Gastroesophageal sphincter (tissue), 4 donors: ENCODE data around the gene MCTP1. TPM values are rescaled to one million over a fixed set of nuclear protein-coding genes. Genes with fewer than 3 reads are reported as not detected.

Source experiments
- ATAC-seq: fragments of 150-250 bp; one replicate; pipeline ENCODE4 v1.9.1; 2016; ENCODE audit warnings: mild to moderate bottlenecking, moderate library complexity
- H3K27ac ChIP-seq, 4 donors: fragments of 200-600 bp; sonication (generic) in 3 of 4; 1 replicate in 3 of 4; 2 replicates in 1 of 4; pipeline ENCODE4 v1.5.1; 2016 to 2019
- H3K27me3 ChIP-seq: fragments of 200-600 bp; sonication (generic); one replicate; pipeline ENCODE4 v1.5.1; 2019
- H3K36me3 ChIP-seq, 2 donors: fragments of 200-600 bp; sonication (generic); one replicate each; pipeline ENCODE4 v1.5.1; 2019; ENCODE audit warnings: control low read depth in 1 of 2
- H3K4me1 ChIP-seq, 3 donors: fragments of 200-600 bp; sonication (generic); 1 replicate in 2 of 3; 2 replicates in 1 of 3; pipeline ENCODE4 v1.5.1; 2016 to 2019; ENCODE audit warnings: control low read depth in 2 of 3
- H3K4me3 ChIP-seq, 2 donors: fragments of 200-600 bp; sonication (generic); one replicate each; pipeline ENCODE4 v1.5.1; 2019; ENCODE audit warnings: mild to moderate bottlenecking in 1 of 2, moderate library complexity in 1 of 2
- H3K9me3 ChIP-seq, 3 donors: fragments of 200-600 bp; sonication (generic); one replicate each; pipeline ENCODE4 v1.5.1; 2017 to 2019; ENCODE audit warnings: control low read depth in 2 of 3
- CTCF ChIP-seq, 4 experiments: fragments of 200-600 bp in 2 of 4; fragments of 450-650 bp in 2 of 4; sonication (generic) in 1 of 4; IDR thresholded peaks; one replicate each; pipeline ENCODE4 v1.5.1; 2017 to 2019; ENCODE audit warnings: antibody characterized with exemption in 4 of 4, mild to moderate bottlenecking in 2 of 4, moderate library complexity in 2 of 4
- EP300 ChIP-seq: sonication (generic); formaldehyde crosslinking; IDR thresholded peaks from one replicate; pipeline ENCODE4 v1.6.1; 2017; ENCODE audit warnings: antibody characterized with exemption, mild to moderate bottlenecking
- POLR2A ChIP-seq, 2 donors: fragments of 450-650 bp; IDR thresholded peaks; one replicate each; pipeline ENCODE4 v1.6.1; 2017; ENCODE audit warnings: antibody characterized with exemption in 2 of 2, mild to moderate bottlenecking in 2 of 2, moderate library complexity in 1 of 2
- POLR2AphosphoS5 ChIP-seq: sonication (generic); formaldehyde crosslinking; IDR thresholded peaks from one replicate; pipeline ENCODE4 v1.6.1; 2017; ENCODE audit warnings: antibody characterized with exemption
- WGBS, 2 donors: methylation state at CpG; one replicate each; pipeline ENCODE4 v1.1.5; 2018; ENCODE audit warnings: low coverage in 1 of 2; 5-methylcytosine and 5-hydroxymethylcytosine counted together
- total RNA-seq, 4 donors: library from RNA; depleted of rRNA; stranded (reverse); fragments of >200 nt; gene quantifications; one replicate each; pipeline ENCODE4 v1.1.0, GENCODE V29; 2016

Gene MCTP1
- total RNA-seq, 4 donors from 2014 or later, result 13.5 to 57.6 (median 21.9) TPM

GRCh38 chr5:95317085-95317484, 32.2 kb upstream of the MCTP1 start:
- TF ChIP-seq POLR2AphosphoS5, result no peak
- no peak for TF ChIP-seq EP300
- TF ChIP-seq POLR2A (IDR thresholded peaks at IDR 0.05), result no peak
- TF ChIP-seq CTCF (IDR thresholded peaks at IDR 0.05), result no peak
- no peaks in the 10 kb centered on the region for H3K4me1 ChIP-seq
- H3K27me3 ChIP-seq, result no peaks in the 10 kb centered on the region
- 72 to 85% methylated on average over 2 of the region's 2 CpGs for WGBS, 2 donors
- no peak overlapping the region for H3K4me3 ChIP-seq
- no peak for ATAC-seq
- no peaks in the 10 kb centered on the region for H3K36me3 ChIP-seq
- H3K27ac ChIP-seq, result no peak overlapping the region
- H3K9me3 ChIP-seq, result no peaks in the 10 kb centered on the region

DNA sequence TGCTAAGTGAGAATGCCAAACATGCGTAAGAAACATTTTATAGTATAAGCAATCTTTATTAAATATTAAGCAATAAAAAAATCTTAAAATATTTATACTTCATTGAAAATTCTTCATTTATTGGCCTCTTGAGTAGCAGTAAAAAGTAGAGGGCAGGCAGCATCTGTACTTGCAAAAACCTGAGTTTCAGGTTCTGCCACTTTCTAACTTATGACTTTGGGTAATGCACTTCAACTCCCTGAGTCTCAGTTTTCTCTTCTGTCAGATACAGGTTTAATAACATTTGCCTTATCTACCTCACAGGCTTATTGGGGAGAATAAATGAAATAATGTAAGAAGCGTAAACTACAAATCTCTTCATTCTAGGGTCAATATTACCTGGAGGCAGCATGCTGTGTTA, 19.8 kb upstream of the MCTP1 start:
- Histone ChIP-seq H3K27me3 (no peaks in the 10 kb centered on the region), H3K9me3 (no peaks in the 10 kb centered on the region), H3K4me1 (no peaks in the 10 kb centered on the region), H3K36me3 (no peaks in the 10 kb centered on the region), H3K4me3 (no peak overlapping the region), H3K27ac (no peak overlapping the region)
- 96 to 97% methylated on average over 2 of the region's 2 CpGs for WGBS, 2 donors
- TF ChIP-seq POLR2A (IDR thresholded peaks at IDR 0.05) (no peak), POLR2AphosphoS5 (no peak), CTCF (IDR thresholded peaks at IDR 0.05) (no peak), EP300 (no peak)
- ATAC-seq, result no peak

DNA sequence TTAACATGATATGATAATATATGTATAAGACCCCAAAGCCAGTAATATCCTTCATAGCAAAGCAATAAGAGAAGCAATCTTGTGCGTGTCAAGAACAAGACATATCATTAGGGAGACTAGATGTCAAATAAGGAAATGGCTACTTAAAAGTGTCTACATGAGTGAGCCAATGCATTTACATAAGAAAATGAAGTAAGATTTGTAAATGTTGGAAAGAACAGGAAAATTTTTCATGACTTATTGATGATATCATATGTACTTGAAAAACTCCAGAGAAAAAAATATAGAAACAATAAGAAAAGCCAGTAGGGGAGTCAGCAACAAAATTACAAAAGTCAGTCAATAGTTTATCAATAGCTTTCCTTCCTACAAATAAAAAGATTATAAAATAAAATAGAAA, 13.8 kb upstream of the MCTP1 start:
- Histone ChIP-seq H3K27ac (no peak overlapping the region), H3K36me3 (no peaks in the 10 kb centered on the region), H3K4me3 (no peak overlapping the region), H3K4me1 (no peaks in the 10 kb centered on the region), H3K27me3 (peaks cover 6% of the 10 kb centered on the region), H3K9me3 (no peaks in the 10 kb centered on the region)
- WGBS, 2 donors, result 75% methylated on average over 1 of the region's 1 CpG; no CpG with 5 or more reads in 1 of the 2 donors
- ATAC-seq, result no peak
- TF ChIP-seq EP300, result no peak
- TF ChIP-seq POLR2A (IDR thresholded peaks at IDR 0.05), result no peak
- no peak for TF ChIP-seq CTCF (IDR thresholded peaks at IDR 0.05)
- no peak for TF ChIP-seq POLR2AphosphoS5

DNA sequence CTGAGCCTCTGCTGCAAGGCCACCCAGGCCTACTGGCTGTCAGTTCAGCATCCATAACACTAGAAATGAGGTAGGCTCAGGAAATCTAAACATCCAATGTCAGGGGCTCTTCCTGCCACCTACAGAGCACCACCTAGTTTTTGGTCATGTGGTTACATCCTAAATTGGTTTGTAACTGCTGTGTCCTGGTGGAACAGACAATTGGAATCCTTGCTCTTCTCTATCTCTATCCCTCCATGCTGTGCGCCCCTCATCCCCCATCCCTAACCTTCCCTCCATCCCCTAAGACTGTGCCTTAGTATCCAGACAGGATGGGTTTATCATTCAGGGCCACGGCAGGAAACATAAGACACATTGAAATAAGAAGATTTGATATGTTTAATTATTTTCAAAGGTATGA, 11.4 kb upstream of the MCTP1 start:
- 80% methylated on average over 2 of the region's 2 CpGs; no CpG with 5 or more reads in 1 of the 2 donors for WGBS, 2 donors
- H3K36me3 ChIP-seq, result no peaks in the 10 kb centered on the region
- H3K27me3 ChIP-seq, result peaks cover 6% of the 10 kb centered on the region
- no peaks in the 10 kb centered on the region for H3K4me1 ChIP-seq
- TF ChIP-seq EP300, result no peak
- TF ChIP-seq POLR2AphosphoS5, result no peak
- TF ChIP-seq POLR2A (IDR thresholded peaks at IDR 0.05), result no peak
- no peak for TF ChIP-seq CTCF (IDR thresholded peaks at IDR 0.05)
- no peak for ATAC-seq
- H3K9me3 ChIP-seq, result no peaks in the 10 kb centered on the region
- H3K4me3 ChIP-seq, result no peak overlapping the region
- no peak overlapping the region for H3K27ac ChIP-seq

GRCh38 chr5:95285409-95285755, 488 bp upstream of the MCTP1 start:
- whole genome bisulfite sequencing, 2 donors, result 0 to 5% methylated on average over 5 to 12 of the region's 13 CpGs

More at GRCh38 chr5:95285409-95285755, 488 bp upstream of the MCTP1 start:
- peak overlapping the region in 1 of 2 donors; percentile 62 for H3K4me3 ChIP-seq
- ATAC-seq, result no peak
- H3K4me1 ChIP-seq, result peaks cover 0 to 28% (median 13%) of the 10 kb centered on the region in 3 donors
- no peak for TF ChIP-seq POLR2A (IDR thresholded peaks at IDR 0.05)
- TF ChIP-seq EP300, result no peak
- no peaks in the 10 kb centered on the region for H3K36me3 ChIP-seq
- H3K27ac ChIP-seq, result no peak overlapping the region
- peaks cover 89% of the 10 kb centered on the region for H3K27me3 ChIP-seq
- H3K9me3 ChIP-seq, result no peaks in the 10 kb centered on the region
